ENCODE measurements around the gene OSTN. TPM values are rescaled to one million over a fixed set of nuclear protein-coding genes. Genes with fewer than 3 reads are reported as not detected.
A peak's percentile ranks its signal among the peaks of the same experiment; 100 is the strongest.

OSTN gene
- polyA plus RNA-seq, 1 of the 3 experiments (the other 2 are of a cell fraction): 0.02 TPM

- no peak overlapping the region for H3K4me3 ChIP-seq (ENCODE audit: low read depth in 2 of 2, low read length in 1 of 2)
- H3K36me3 ChIP-seq (replicated peaks in 1 of 2; ENCODE audit: control insufficient read depth in 1 of 2, insufficient read depth in 2 of 2, low read length in 1 of 2): no peaks in the 10 kb centered on the region
- ChIA-PET CTCF (interaction anchor here (1.0 kb wide), 1 partner anchor 11 kb away, joined by 4 read pairs; no protein-coding TSS in a partner anchor), POLR2A (no interaction called here)
- H3K27me3 ChIP-seq (ENCODE audit: insufficient read depth): no peaks in the 10 kb centered on the region
- TF ChIP-seq FOSL2 (IDR thresholded peaks at IDR 0.05; ENCODE audit: borderline replicate concordance, low read depth) (no peak), RXRA (IDR thresholded peaks at IDR 0.05; ENCODE audit: borderline replicate concordance, low read depth) (no peak), REST (IDR thresholded peaks at IDR 0.05; ENCODE audit: low read depth, low read length) (no peak), ELF1 (IDR thresholded peaks at IDR 0.05) (no peak), YY1 (IDR thresholded peaks at IDR 0.05; ENCODE audit: low read depth) (no peak), MAX (IDR thresholded peaks at IDR 0.05; ENCODE audit: low read depth) (no peak), EP300 (IDR thresholded peaks at IDR 0.05; ENCODE audit: borderline replicate concordance in 1 of 2, low read depth in 1 of 2, low read length in 1 of 2) (no peak), FOXM1 (IDR thresholded peaks at IDR 0.05; ENCODE audit: low read depth) (no peak), PBX3 (IDR thresholded peaks at IDR 0.05) (no peak), TCF12 (IDR thresholded peaks at IDR 0.05) (no peak)
- 0 out of 4 replicates have a peak, but pooled peaks cover 0 to 4% of the 10 kb centered on the region in 2 experiments for H3K4me1 ChIP-seq (ENCODE audit: control insufficient read depth in 1 of 2, insufficient read depth in 2 of 2, low read depth in 1 of 2, low read length in 1 of 2)
- H3F3A ChIP-seq (replicated peaks; ENCODE audit: insufficient read depth): no peaks in the 10 kb centered on the region
- H3K79me2 ChIP-seq (ENCODE audit: insufficient read depth): no peaks in the 10 kb centered on the region
- no peak overlapping the region for H2AFZ ChIP-seq (ENCODE audit: low read depth)
- WGBS (ENCODE audit: low lambda C conversion rate): 61% methylated on average over 4 of the region's 5 CpGs
- no peaks in the 10 kb centered on the region for H4K20me1 ChIP-seq (ENCODE audit: insufficient read depth)
- no peak for DNase-seq
- no peak overlapping the region for H3K27ac ChIP-seq (ENCODE audit: low read depth in 2 of 2, low read length in 1 of 2)
- H3K9me3 ChIP-seq: no peaks in the 10 kb centered on the region
- H3K9ac ChIP-seq: no peak overlapping the region
- no peak overlapping the region for H3K4me2 ChIP-seq
- H3K9me2 ChIP-seq: no peaks in the 10 kb centered on the region
Measured at GRCh38 chr3:191255156-191255555, 56.1 kb downstream of the OSTN start.

- ChIA-PET CTCF (no interaction called here), POLR2A (no interaction called here)
- Histone ChIP-seq H3K9me2 (no peaks in the 10 kb centered on the region), H2AFZ (ENCODE audit: low read depth) (0 out of 2 replicates have a peak overlapping the region, but pooled peaks have one; percentile 9), H3K27me3 (ENCODE audit: insufficient read depth) (no peaks in the 10 kb centered on the region), H3K9me3 (no peaks in the 10 kb centered on the region), H3K9ac (no peak overlapping the region), H3K4me3 (ENCODE audit: low read depth in 2 of 2, low read length in 1 of 2) (no peak overlapping the region), H4K20me1 (ENCODE audit: insufficient read depth) (no peaks in the 10 kb centered on the region), H3K4me2 (peak overlapping the region; percentile 29; the same call in 1 of the 2 replicates), H3K4me1 (ENCODE audit: control insufficient read depth in 1 of 2, insufficient read depth in 2 of 2, low read depth in 1 of 2, low read length in 1 of 2) (0 out of 4 replicates have a peak, but pooled peaks cover 0 to 4% of the 10 kb centered on the region in 2 experiments), H3K27ac (ENCODE audit: low read depth in 2 of 2, low read length in 1 of 2) (no peak overlapping the region), H3F3A (replicated peaks; ENCODE audit: insufficient read depth) (no peaks in the 10 kb centered on the region), H3K36me3 (replicated peaks in 1 of 2; ENCODE audit: control insufficient read depth in 1 of 2, insufficient read depth in 2 of 2, low read length in 1 of 2) (no peaks in the 10 kb centered on the region), H3K79me2 (ENCODE audit: insufficient read depth) (no peaks in the 10 kb centered on the region)
- no peak for DNase-seq
- TF ChIP-seq CHD2 (IDR thresholded peaks at IDR 0.05; ENCODE audit: low read length, partially characterized antibody) (no peak), RCOR1 (IDR thresholded peaks at IDR 0.05; ENCODE audit: low read length) (no peak), JUND (IDR thresholded peaks at IDR 0.05) (no peak), TEAD4 (IDR thresholded peaks at IDR 0.05; ENCODE audit: borderline replicate concordance, insufficient read depth) (no peak), TAF1 (IDR thresholded peaks at IDR 0.05; ENCODE audit: borderline replicate concordance, low read depth, low read length) (no peak), RXRA (IDR thresholded peaks at IDR 0.05; ENCODE audit: borderline replicate concordance, low read depth) (no peak), EZH2phosphoT487 (IDR thresholded peaks at IDR 0.05; ENCODE audit: borderline replicate concordance, low read depth) (no peak), PBX3 (IDR thresholded peaks at IDR 0.05) (no peak), ZBTB33 (IDR thresholded peaks at IDR 0.05; ENCODE audit: borderline replicate concordance, low read depth) (no peak), GABPA (IDR thresholded peaks at IDR 0.05; ENCODE audit: low read depth) (no peak), FOXJ3 (CRISPR knock-in tag; IDR thresholded peaks at IDR 0.05) (no peak)
Measured at GRCh38 chr3:191256405-191256804, 57.4 kb downstream of the OSTN start.
